HS-27A (cell line): ENCODE data around the gene GALNT9.

Experiments
- DNase-seq: peaks from one replicate; pipeline ENCODE4 v3.0.0-alpha.2; 2012; ENCODE audit warnings: low read depth, missing footprints

GALNT9 gene

DNA sequence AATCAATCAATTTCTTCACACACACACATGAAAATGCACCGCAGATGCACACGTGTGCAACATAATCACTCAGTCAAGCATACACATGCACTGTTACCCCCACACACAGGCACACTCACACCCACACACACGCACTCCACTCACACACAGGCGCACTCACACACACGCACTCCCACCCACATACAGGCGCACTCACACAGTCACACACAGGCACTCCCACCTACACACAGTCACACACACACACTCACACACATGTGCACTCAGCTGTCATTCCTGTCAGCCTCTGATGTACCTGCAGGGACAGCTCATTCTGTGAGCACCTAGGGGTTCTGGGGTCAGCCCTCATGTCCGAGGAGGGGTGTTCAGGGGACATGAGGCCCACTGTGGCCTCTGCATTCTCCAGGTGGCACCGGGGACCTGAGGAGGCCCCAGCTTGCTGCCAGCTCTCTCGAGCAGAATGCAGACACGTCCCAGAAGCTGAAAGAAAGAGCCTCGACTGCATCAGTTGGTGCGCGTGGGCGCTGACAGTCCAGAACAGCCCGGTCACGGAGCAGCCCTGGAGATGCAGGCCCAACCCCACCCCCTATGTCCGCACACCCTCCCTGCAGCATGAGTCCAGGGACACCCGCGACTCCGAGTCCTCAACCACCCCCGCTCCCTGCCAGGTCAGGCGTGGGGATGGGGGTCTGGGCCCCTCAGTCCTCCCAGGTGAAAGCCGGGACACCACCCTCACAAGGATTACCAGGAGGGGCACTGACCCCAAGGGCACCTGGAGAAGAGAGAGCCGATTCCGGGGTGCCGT lies 115.8 kb downstream of the GALNT9 start:
- DNase-seq, result no peak

DNA sequence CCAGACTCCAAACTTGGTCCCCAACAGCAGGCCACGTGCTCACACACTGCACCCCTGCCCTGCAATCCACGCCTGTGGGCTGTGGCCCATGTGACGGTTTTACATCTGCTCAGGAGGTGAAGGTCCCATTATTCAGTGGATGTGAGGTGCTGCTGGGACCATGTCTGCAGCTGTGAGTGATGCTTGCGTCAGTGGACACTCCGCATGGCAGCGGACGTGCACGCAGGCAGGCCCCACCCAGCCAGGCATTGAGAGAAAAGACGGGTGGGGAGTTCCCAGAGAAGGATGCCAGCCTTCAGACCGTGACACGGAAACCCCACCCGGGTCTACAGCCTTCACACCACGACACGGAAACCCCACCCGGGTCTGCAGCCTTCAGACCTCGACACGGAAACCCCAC lies 117.6 kb downstream of the GALNT9 start:
- DNase-seq, result no peak

DNA sequence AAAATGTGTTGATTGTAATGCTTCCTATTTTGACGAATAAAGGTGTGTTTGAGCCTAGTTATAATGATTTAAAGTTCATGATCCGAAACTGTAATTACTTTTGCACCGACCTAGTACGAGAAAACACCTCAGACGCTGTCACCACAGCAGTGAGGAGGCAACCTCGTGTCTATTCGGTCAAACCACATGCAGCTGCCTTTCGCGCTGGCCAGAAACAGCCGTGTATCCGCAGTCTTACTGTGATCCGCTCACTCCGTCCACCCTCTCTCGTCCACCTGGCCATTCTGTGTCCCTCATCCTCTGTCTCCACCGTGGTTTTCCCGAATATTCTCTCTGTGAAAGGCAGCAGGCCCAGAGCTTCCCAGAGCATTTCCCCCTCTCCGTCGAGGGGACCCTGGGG lies 118.1 kb downstream of the GALNT9 start:
- DNase-seq, result no peak

DNA sequence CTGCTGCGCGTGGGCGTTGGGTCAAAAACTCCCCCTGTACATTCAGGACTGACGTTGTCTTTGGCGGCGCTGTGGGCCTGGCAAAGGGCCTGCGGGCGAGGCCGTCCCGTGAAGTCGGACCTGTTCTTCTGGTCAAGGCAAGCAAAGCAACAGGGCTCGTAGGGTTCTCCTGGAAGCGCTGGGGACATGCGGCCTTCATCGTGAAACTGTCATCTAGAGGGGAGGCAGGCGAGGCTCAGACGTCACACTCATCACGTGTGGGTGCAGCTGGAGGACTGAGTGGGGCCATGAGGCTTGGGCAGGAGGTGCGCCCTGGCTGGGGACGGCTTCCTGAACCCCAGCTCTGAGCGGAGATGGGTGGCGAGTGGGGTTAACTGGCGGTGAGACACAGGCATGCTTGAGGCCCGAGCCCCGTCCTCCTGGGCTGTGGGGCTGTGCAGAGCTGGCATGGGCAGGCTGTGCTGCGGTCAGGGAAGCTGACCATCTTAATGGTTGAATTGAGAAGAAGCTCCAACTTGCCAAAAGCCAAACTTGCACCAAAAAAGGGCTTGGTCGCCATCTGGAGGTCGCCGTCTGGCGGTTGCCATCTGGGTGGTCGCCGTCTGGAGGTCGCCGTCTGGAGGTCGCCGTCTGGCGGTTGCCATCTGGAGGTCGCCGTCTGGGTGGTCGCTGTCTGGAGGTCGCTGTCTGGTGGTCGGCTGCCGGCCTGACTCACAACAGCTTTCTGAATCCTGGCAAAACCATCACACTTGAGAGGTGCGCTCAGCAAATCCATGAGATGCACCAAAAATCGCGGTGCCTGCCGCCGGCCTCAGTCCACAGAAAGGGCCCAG lies 119.0 kb downstream of the GALNT9 start:
- DNase-seq, result no peak

DNA sequence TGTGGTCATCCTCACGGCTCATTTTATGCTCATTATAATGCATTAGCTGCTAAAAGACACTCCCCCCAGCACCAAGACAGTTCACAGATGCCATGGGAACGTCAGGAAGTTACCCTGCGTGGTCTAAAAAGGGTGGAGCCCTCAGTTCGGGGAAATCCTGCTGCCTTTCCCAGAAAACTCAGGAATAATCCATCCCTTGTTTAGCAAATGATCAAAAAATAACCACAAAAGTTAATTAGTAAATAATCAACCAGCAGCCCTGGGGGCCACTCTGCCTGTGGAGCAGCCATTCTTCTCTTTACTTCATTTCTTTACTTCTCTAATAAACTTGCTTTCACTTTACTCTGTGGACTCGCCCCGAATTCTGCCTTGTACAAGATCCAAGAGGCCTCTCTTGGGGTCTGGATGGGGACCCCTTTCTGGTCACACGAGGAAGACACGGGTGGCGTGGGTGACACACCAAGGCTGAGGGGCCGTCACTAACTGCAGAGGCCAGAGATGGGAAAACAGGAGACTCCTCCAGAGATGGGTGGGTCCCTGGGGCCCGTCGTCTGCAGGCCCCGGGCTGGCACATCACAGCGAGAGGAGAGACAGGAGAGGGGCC lies 119.7 kb downstream of the GALNT9 start:
- DNase-seq, result no peak

DNA sequence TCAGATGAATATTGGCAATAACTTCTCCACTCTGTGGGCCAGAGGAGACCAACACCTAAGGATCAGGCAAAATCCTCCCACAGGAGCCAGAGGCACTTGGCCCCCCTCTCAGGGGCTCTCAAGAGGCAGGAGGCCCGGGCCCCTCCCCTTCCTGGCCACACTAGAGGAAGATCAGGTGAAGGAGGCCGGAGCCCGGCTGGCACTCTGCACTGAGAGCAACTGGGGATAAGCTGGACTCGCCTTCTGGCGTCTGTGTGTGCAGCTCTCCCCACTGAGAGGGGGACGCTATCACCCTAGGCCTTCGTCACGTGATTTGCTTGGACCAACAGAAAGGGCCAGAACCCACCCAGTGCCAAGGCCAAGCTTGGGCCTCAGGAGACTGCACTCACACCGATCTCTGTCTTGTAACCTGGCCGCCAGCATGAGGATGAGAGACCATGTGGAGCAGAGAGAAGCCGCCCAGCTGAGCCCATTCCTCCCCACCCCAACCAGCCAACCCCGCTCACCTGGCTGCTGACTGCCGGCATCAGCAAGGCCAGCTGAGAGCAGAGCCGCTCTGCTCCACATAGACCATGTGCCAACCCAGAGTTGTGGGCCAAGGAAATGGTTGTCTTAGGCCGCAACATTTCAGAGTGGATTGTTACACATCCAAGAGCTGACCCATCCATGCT lies 121.1 kb downstream of the GALNT9 start:
- DNase-seq, result no peak

DNA sequence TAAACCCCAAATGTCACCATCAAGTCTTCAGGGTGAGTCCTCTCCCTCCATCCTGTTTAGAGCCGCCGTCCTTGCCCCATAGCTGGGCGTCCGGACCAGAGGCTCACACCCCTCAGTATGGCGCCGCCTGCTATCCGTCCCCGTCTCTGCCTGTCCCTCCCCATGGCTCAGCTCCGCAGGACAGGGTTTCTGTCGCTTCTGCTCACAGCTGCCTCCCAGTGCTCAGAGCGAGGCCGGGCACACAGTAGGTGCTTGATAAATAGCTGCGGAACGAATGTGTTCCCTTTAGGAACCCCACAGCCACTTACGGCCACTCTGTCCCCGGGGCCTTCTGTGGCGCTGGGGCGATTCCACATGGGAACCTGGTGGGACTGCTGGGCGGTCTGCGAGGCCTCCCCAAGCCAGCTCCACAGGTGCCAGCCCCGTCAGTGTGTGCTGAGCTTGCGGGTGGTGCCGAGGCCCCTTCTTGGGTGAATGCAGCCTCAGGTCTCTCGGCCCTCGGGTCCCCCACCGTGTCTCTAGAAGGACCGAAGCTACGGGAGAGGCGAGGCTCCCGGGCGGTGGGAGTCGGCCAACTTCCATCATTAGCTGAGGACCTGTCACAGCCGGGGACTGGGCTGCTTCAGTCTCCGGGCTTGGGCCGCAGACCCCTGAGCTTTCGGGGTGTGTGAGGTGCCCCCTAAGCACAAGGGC lies 122.2 kb downstream of the GALNT9 start:
- DNase-seq, result no peak

DNA sequence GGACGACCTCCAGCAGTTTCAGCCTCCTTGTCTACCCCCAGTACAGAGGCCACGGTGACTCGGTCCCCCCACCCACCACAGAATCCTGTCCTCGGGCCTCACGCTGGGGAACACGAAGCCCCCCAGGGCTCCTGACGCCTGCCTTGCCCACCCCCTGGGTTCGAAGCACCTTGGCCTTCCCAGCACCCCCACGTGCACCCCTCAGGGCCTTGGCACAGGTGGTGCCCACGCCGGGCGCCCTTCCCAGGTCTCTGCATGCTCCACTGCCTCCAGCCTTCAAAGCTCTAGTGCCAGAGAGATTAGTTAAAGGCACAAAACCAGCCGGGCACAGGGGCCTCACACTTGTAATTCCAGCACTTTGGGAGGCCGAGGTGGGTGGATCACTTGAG lies 123.3 kb downstream of the GALNT9 start:
- no peak for DNase-seq

DNA sequence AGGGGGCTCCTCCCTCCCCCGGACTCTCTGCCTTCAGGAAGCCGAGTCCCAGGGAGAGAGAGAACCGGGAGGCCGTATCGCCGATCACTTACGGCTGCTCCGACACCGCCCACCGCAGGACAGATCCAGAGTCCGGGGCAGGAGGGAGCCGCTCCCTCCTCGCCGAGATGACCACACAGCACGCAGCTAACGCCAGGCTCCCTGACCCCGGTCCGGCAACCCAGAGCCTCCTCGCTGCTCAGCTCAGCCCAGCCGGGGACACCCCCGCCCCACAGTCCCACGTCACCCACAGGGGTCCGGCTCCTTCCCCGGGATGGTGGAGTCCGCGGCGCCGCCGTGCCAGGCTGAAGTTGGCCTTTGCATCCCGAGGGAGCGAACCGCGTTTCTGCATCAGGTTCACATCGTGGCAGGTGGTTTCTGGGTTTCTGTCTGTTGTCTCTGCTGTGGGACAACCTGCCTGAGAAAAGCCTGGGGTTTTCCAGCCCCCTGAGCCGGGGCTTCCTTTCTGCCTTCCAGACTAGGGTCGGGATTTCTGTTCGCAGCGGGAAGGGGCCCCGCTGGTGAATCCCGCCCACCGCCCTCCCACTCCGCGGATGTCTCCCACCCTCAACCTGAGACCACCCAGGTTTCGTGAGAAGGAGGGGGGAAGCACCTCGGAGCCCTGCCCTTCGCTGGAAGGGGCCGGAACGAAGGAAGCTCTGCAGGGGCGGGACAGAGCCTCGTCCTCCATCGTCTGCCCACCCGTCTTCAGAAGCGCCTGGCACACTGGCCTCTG lies 123.9 kb downstream of the GALNT9 start:
- DNase-seq, result no peak

DNA sequence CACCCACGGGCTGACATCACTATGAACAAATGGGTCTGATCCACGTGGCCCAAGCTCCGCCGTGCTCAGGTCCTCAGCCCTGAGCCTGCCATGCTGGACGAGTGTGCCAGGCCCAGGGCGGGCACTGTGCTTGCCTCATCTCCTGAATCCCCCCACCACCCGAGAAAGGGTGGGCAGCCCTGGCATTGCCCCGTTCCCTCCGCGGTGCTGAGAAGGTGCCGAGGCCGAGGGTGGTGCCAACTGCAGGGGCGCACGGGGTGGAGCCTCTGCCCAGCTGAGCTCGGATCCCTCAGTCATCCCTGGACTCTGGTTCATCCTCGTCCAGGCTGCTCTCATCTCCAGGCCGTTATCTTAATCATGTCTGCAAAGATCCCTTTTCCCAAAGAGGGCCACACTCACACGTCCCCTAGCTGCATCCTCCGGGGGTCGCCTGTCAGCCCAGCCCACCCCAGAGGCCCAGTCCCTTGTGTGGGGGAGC lies 124.6 kb downstream of the GALNT9 start:
- DNase-seq, result no peak

DNA sequence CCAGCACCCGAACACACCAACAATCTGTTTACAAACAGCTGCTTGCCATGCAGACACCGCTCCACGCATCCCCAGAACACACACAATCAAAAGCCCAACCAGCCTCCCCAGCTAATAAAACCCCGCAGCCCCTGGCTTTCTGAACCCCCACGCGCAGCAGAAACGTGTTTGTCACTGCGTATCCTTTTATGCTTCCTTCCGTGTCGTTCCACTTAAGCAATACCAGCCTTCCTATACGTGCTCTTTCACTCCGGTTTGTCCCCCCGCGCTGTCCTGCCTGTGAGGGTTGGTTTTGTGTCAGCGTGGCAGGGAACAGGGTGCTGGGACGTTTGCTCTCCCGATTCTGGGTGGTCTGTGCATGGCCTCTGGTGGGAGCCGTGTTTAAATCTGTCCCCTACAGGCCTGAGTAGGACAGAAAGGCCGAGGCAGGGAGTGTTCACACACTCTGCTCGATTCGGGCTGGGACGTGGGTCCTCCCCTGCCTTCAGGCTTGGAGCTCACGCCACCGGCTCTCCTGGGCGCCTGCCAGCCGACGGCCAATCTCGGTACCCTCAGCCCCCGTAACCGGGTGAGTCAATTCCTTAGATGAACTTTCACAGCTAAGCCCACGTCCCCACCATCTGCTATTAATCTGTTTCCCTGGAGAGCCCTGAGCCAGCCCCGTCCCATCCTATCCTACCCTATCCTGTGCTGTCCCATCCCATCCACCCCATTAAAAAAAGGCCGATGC lies 125.2 kb downstream of the GALNT9 start:
- DNase-seq, result no peak

DNA sequence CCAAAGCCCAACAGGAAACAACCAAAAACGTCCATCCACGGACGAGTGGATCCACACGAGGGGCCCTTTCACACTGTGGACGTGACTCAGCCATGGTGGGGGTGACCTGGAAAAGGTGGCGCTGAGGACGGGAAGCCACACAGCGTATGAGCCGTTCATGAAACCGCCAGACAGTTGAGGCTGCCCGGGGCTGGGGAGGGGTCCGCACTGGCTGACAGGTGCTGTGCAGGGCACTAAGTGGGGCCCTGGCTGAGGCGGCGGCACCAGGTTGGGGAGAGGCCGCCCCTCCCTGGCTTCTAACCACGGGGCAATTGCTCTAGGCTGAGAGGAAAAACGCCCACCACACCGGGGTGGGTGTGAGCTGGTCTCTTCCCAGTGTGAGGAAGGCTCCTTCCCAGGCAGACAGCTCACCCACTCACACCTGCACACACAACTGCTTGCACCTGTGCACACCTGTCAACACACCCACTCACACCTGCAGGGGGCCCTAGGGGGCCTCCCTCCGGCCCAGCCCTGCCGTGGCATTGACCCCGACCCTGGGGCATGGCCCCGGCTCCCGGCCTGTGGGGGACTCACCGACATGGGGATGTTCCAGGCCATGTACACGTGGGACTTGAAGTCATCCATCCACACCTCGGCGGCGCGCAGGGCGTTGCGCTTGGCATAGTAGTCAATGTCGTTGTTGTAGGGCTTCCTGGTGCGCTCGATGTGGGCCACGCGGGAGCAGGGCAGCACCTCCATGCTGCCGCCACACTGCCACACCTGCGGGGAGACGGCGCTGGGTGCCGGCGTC lies 126.3 kb downstream of the GALNT9 start:
- DNase-seq, result no peak

DNA sequence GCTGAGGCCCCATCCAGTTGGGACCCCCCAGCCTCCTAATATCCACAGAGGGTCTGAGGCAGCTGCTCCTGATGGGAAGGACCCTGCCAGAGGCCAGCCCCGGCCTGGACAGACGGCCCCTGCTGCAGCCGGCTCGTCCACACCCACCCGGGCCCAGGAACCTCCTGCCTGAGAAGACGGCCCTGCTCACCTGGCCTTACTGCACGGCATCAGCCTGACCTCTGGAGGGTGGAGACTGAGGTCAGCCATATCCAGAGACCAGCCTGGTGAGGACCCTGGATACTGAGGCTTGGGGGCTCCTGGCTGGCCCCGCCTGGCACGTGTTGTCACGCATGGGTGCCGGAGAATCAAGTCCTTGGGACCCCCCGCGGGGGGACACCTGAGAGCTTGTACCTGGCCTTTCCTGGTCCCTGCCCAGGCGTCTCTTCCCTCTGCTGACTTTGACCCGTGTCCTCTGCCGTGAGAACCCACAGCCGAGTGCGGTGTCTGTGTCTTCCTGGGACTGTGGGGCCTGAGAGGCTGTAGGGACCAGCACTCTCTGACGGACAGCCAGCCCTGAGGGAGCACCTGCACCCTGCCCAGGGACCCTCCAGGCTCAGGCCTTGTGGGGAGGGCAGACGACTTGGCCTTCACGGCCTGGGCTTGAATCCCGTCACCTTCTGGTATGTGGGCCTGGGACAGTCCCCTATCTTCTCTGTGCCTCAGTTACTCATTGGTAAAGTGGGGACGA lies 127.8 kb downstream of the GALNT9 start:
- no peak for DNase-seq

DNA sequence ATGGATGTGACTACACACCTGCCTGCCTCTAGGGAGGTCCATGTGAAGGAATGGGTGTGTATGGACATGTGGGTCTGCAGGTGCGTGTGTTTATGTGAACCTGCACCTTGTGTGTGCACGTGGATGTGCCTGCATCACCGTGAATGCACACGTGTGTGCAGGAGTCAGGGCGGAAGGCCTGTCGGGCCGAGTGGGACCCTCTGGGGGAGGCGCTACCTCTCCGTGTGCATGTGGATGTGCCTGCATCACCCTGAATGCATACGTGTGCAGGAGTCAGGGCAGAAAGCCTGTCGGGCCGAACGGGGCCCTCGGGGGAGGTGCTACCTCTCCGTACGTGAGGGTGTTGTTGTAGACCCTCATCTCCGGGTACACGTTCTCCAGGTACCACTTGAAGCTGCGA lies 128.6 kb downstream of the GALNT9 start:
- DNase-seq, result no peak

DNA sequence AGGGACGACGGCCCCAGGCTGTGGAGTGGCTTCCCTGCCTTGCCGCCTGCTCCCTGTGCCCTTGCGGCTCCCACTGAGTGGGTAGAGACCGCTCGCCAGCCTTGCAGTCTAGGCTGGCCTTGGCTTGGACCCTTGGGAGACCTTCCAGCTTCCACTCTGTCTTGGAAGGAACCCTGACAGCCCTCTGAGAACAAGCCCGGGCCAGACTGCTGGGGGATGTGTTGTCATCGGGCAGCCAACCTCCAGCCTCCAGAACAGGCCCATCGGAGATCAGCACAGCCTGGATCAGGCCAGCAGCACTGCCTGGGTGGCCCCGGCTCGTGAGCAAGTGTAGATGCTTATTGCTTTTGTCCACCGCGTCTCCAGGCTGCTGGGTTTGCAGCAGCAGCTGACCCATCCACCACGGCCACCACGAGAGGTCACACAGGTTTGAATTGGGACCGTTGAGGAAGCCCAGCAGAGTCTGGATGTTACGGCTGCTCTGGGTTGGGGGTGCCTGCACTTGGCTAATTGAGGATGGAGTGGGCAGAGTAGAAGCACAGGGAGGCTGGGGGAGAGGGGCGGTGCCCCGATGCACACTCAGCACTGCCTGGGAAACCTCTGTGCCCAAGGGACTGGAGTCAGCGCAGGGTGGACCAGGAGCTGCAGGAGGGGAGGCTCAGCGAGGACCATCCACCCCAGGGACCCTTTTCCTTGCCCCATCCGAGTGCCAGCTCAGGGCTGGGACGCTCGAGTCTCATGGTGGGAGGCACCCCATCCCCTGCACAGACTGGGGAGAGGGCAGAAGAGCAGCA lies 129.7 kb downstream of the GALNT9 start:
- DNase-seq, result no peak

DNA sequence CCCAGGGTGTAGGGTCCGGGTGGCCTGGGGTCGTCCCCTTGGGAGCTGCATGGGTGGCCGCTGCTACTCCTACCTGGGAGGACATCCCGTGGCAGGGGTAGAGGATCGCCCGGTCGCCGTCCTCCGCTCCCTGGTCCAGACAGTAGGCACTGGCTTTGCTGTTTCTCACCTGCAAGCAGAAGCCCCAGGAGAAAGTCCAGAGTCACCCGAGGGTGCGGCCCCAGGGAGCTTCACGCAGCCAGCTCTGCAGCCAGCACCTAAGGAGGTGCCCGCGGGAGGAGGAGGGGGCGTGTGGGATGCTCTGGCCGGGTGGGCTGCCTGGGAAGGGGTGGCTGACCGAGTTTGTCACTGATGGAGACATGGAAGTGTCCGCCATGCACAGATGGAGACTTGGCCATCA lies 130.3 kb downstream of the GALNT9 start:
- no peak for DNase-seq

DNA sequence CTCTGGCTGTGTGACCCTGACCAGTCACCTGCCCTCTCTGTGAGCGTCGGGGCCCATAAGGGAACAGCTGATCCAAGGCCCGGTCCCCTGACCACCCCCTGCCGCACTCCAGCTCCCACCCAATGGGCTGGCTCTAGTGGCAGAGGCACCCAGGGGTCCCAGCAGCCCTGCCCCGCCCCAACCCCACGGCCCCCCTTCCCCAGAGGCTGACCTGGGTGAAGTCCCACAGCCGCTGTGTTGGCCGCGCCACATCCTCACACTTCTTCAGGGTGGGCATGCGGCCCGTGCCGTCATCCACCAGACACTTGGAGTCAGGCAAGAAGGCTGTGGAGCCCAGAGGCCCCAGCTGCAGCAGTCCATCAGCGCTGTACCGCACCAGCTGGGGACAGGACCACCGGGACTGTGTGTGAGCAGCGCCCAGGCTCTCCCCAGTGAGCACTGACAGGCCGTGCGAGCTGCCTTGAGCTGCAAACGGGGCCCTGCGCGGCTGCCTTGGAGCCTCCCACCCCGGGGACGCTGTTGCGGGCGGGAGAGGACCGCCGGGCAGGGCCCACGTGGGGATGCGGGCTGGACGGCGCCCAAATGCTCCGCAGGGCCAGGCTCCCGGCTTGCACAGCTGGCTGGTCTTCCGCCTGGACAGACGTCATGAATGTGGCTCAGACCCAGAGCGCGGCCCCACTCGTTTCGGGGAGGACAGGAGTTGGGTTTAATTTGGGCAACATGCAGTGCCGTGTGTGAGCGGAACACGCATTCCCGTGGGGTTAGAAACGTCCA lies 131.6 kb downstream of the GALNT9 start:
- DNase-seq, result no peak
